Natural killer cell (primary cell): Measurements from ENCODE around the gene STARD13. TPM values are rescaled to one million over a fixed set of nuclear protein-coding genes. Genes with fewer than 3 reads are reported as not detected.

Source experiments
- ATAC-seq, 3 donors: fragments of 150-1000 bp in 2 of 3; fragments of 200-7000 bp in 1 of 3; cut with Tn5 transposase; 1 replicate in 1 of 3; 2 replicates in 2 of 3; pipeline ENCODE4 v1.10.0; 2021; ENCODE audit warnings: mild to moderate bottlenecking in 2 of 3, moderate library complexity in 2 of 3
- DNase-seq, 2 donors: peaks; one replicate each; pipeline versions ENCODE4 v3.0.0 to v3.0.0-alpha.2; 2013 to 2021; ENCODE audit warnings: mixed read lengths in 1 of 2
- H3K27ac ChIP-seq: one replicate; pipeline ENCODE4 v1.5.1; 2013; ENCODE audit warnings: mild to moderate bottlenecking, low read length
- H3K27me3 ChIP-seq: one replicate; pipeline ENCODE4 v1.6.1; 2013; ENCODE audit warnings: low read length; ENCODE audit not compliant: control insufficient read depth, insufficient read depth
- H3K36me3 ChIP-seq: one replicate; pipeline ENCODE4 v1.6.1; 2013; ENCODE audit warnings: low read length; ENCODE audit not compliant: control insufficient read depth, insufficient read depth
- H3K4me1 ChIP-seq: one replicate; pipeline ENCODE4 v1.6.1; 2013; ENCODE audit warnings: low read length; ENCODE audit not compliant: control insufficient read depth, insufficient read depth
- H3K4me3 ChIP-seq: one replicate; pipeline ENCODE4 v1.5.1; 2013; ENCODE audit warnings: low read length
- H3K9me3 ChIP-seq: one replicate; pipeline ENCODE4 v1.6.1; 2013; ENCODE audit warnings: low read length; ENCODE audit not compliant: control insufficient read depth, insufficient read depth
- H3K27ac Mint-ChIP-seq, 2 donors: one replicate each; pipeline ENCODE4 v1.8.0; 2022; ENCODE audit warnings: mild to moderate bottlenecking in 2 of 2, mixed read lengths in 2 of 2, moderate library complexity in 1 of 2
- H3K27me3 Mint-ChIP-seq, 2 donors: one replicate each; pipeline ENCODE4 v1.8.0; 2022; ENCODE audit warnings: low read depth in 2 of 2, mixed read lengths in 2 of 2
- H3K36me3 Mint-ChIP-seq: one replicate; pipeline ENCODE4 v1.8.0; 2022; ENCODE audit warnings: mixed read lengths
- H3K4me1 Mint-ChIP-seq, 2 donors: one replicate each; pipeline ENCODE4 v1.8.0; 2022; ENCODE audit warnings: mixed read lengths in 2 of 2
- H3K4me3 Mint-ChIP-seq: one replicate; pipeline ENCODE4 v1.8.0; 2022; ENCODE audit warnings: mild to moderate bottlenecking, moderate library complexity, mixed read lengths
- H3K9me3 Mint-ChIP-seq, 2 donors: one replicate each; pipeline ENCODE4 v1.8.0; 2022; ENCODE audit warnings: mixed read lengths in 2 of 2
- WGBS: methylation state at CpG from one replicate; pipeline ENCODE4 v1.1.7; 2013; ENCODE audit warnings: missing lambda C conversion rate; ENCODE audit not compliant: insufficient coverage; 5-methylcytosine and 5-hydroxymethylcytosine counted together
- intact Hi-C: fragments of 100-400 bp; cut with micrococcal nuclease; formaldehyde crosslinking; loops from one replicate; pipeline ENCODE4 v1.14.2; 2022
- total RNA-seq, 4 donors: library from RNA; stranded (reverse); fragments of 120-200 nt in 1 of 4; gene quantifications; one replicate each; pipeline versions ENCODE4 v1.2.3 to v1.2.4, GENCODE V29; 2013 to 2022
- TF ChIP-seq, protein P1 (sequence below): fragments of 200-600 bp; IDR thresholded peaks from one replicate; pipeline ENCODE4 v1.8.0; 2022; ENCODE audit warnings: antibody characterized with exemption

The STARD13 gene
- total RNA-seq = not detected
- 0.36 TPM for total RNA-seq (2013)

- no peaks in the 10 kb centered on the region for H3K9me3 ChIP-seq
- TF ChIP-seq, protein P1, sequence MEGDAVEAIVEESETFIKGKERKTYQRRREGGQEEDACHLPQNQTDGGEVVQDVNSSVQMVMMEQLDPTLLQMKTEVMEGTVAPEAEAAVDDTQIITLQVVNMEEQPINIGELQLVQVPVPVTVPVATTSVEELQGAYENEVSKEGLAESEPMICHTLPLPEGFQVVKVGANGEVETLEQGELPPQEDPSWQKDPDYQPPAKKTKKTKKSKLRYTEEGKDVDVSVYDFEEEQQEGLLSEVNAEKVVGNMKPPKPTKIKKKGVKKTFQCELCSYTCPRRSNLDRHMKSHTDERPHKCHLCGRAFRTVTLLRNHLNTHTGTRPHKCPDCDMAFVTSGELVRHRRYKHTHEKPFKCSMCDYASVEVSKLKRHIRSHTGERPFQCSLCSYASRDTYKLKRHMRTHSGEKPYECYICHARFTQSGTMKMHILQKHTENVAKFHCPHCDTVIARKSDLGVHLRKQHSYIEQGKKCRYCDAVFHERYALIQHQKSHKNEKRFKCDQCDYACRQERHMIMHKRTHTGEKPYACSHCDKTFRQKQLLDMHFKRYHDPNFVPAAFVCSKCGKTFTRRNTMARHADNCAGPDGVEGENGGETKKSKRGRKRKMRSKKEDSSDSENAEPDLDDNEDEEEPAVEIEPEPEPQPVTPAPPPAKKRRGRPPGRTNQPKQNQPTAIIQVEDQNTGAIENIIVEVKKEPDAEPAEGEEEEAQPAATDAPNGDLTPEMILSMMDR = no peak
- Mint-ChIP-seq H3K4me3 (peak within 1 kb of the TSS; percentile 75), H3K4me1 (peaks cover 17 to 18% of the 10 kb centered on the region in 2 donors), H3K27ac (peak within 1 kb of the TSS in 1 of 2 donors; percentile 6), H3K27me3 (peaks cover 27 to 37% of the 10 kb centered on the region in 2 donors), H3K36me3 (no peaks in the 10 kb centered on the region), H3K9me3 (peaks cover 0 to 2% of the 10 kb centered on the region in 2 donors)
- 3% methylated on average over 20 of the region's 20 CpGs for WGBS
- H3K36me3 ChIP-seq = no peaks in the 10 kb centered on the region
- peaks cover 6% of the 10 kb centered on the region for H3K4me1 ChIP-seq
- no peaks in the 10 kb centered on the region for H3K27me3 ChIP-seq
- peak in 1 of 2 donors; percentile 5 for DNase-seq
- no peak within 1 kb of the TSS for H3K4me3 ChIP-seq
- intact Hi-C loops = no loop called here
- H3K27ac ChIP-seq = no peak within 1 kb of the TSS
- ATAC-seq = no peak
Measured at GRCh38 chr13:33285420-33286124, at the start of gene STARD13. STARD13 (minus strand) TSS chr13:33285755; CDS start chr13:33285638, 117 bp downstream.

DNA sequence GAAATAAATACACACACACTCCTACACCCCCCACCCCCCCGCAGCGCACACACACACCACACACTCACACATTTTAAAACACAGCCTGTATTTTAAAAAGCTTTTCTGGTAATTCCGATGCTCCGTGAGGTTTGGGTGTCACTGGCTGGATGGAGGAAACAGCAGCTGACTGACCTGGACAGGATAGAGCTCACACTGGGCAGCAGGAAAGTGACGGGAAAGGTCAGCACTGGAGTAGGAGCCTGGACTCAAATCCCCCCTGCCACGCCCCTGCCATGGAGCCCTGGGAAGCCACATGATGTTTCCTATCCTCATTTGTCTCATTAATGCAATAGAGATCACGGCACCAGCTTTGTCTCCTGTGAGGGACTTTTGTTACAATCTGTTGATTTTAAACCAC is 49.3 kb upstream of the STARD13 start:
- intact Hi-C loops = no loop called here
- no peaks in the 10 kb centered on the region for H3K9me3 ChIP-seq
- H3K36me3 ChIP-seq = no peaks in the 10 kb centered on the region
- Mint-ChIP-seq H3K36me3 (no peaks in the 10 kb centered on the region), H3K4me3 (no peak overlapping the region), H3K27ac (no peak overlapping the region), H3K9me3 (no peaks in the 10 kb centered on the region), H3K4me1 (no peaks in the 10 kb centered on the region), H3K27me3 (peaks cover 0 to 8% of the 10 kb centered on the region in 2 donors)
- H3K4me1 ChIP-seq = no peaks in the 10 kb centered on the region
- H3K27ac ChIP-seq = no peak overlapping the region
- ATAC-seq = no peak
- H3K4me3 ChIP-seq = no peak overlapping the region
- no peak for DNase-seq
- TF ChIP-seq, protein P1 = no peak
- 84% methylated on average over 7 of the region's 7 CpGs for WGBS
- no peaks in the 10 kb centered on the region for H3K27me3 ChIP-seq

DNA sequence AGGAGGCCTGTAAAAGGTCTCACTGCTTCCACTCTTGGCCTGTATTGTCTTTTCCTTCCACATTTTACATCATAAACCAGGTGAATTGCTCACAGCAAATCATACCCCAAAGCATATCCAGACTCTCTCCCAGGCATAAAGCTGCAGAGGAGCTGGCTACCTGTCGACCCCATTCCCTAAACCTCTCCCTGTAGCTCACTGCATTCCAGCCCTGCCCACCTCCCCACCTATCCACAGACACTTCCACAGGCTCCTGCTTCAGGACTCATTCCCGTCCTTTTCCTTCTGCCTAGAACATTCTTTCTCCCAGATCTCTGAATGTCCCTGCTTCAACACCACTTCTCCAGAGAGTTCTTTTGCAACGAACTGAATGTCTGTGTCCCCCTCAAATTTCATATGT is 46.4 kb upstream of the STARD13 start:
- H3K27me3 Mint-ChIP-seq = peaks cover 0 to 8% of the 10 kb centered on the region in 2 donors
- intact Hi-C loops = no loop called here

More for the DNA sequence above, 46.4 kb upstream of the STARD13 start:
- Mint-ChIP-seq H3K4me3 (no peak overlapping the region), H3K9me3 (no peaks in the 10 kb centered on the region), H3K4me1 (no peaks in the 10 kb centered on the region), H3K36me3 (no peaks in the 10 kb centered on the region), H3K27ac (no peak overlapping the region)
- no peaks in the 10 kb centered on the region for H3K4me1 ChIP-seq
- no peak overlapping the region for H3K4me3 ChIP-seq
- ATAC-seq = no peak
- 85% methylated on average over 2 of the region's 3 CpGs for WGBS
- H3K27me3 ChIP-seq = no peaks in the 10 kb centered on the region
- no peaks in the 10 kb centered on the region for H3K9me3 ChIP-seq
- TF ChIP-seq, protein P1 = no peak
- no peak for DNase-seq
- no peak overlapping the region for H3K27ac ChIP-seq
- H3K36me3 ChIP-seq = no peaks in the 10 kb centered on the region
